ENCODE measurements around the gene TPD52L1. TPM values are rescaled to one million over a fixed set of nuclear protein-coding genes. Genes with fewer than 3 reads are reported as not detected.
A peak's percentile ranks its signal among the peaks of the same experiment; 100 is the strongest.

Gene TPD52L1
- total and polyA plus RNA-seq, 2 experiments from 2014 or later = 5.1 to 12.3 TPM

DNA sequence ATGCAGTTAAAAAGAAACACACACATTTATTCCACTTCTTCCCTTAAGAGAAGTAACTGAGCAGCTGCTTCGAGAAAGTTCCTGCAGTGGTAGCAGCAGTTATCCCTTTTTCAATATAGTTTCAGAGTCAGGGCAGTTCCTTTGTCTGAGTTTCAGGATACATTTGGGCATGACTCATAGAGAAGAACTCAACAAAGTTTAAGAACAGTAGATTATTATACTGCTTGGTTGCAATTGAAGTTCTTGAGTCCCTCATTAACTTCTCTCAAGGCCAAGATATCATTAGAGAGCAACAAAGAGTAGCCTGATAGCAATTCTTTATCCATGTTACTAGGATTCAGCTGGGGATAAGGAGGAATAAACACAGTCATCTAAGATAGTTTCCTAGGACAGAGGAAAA, 54.4 kb downstream of the TPD52L1 start:
- Histone ChIP-seq H3K4me1 (ENCODE audit: insufficient read depth) (peaks cover 11% of the 10 kb centered on the region), H3K4me3 (no peak overlapping the region), H3K9me2 (ENCODE audit: insufficient read depth) (no peaks in the 10 kb centered on the region), H3K9ac (no peak overlapping the region), H3K79me2 (ENCODE audit: insufficient read depth) (no peaks in the 10 kb centered on the region), H3K9me3 (ENCODE audit: low read depth) (no peaks in the 10 kb centered on the region), H3K4me2 (ENCODE audit: unreplicated experiment) (no peak overlapping the region), H3K27ac (no peak overlapping the region), H3K36me3 (ENCODE audit: low read depth) (no peaks in the 10 kb centered on the region), H2AFZ (no peak overlapping the region), H3K27me3 (replicated peaks; ENCODE audit: insufficient read depth) (no peaks in the 10 kb centered on the region), H3F3A (ENCODE audit: insufficient read depth) (0 out of 2 replicates have a peak, but pooled peaks cover under 1% of the 10 kb centered on the region), H4K20me1 (ENCODE audit: insufficient read depth) (no peaks in the 10 kb centered on the region)
- DNase-seq = peak; percentile 40
- 71 to 83% methylated on average over 1 of the region's 1 CpG for WGBS, 2 experiments (ENCODE audit: low coverage in 1 of 2, low lambda C conversion rate in 2 of 2, missing lambda C conversion rate in 2 of 2)
- in situ Hi-C loops (cut with MboI) = no loop called here
- TF ChIP-seq EZH2phosphoT487 (IDR thresholded peaks at IDR 0.05; ENCODE audit: insufficient read depth, low read depth) (no peak), EZH2 (IDR thresholded peaks at IDR 0.05; ENCODE audit: insufficient read depth, poor library complexity, severe bottlenecking) (no peak)

GRCh38 chr6:125208625-125209249, 55.2 kb downstream of the TPD52L1 start:
- in situ Hi-C loops (cut with MboI) = no loop called here
- TF ChIP-seq EZH2 (IDR thresholded peaks at IDR 0.05; ENCODE audit: insufficient read depth, poor library complexity, severe bottlenecking) (no peak), EZH2phosphoT487 (IDR thresholded peaks at IDR 0.05; ENCODE audit: insufficient read depth, low read depth) (no peak)
- DNase-seq = no peak
- Histone ChIP-seq H3K9me2 (ENCODE audit: insufficient read depth) (no peaks in the 10 kb centered on the region), H3F3A (ENCODE audit: insufficient read depth) (no peaks in the 10 kb centered on the region), H3K4me1 (ENCODE audit: insufficient read depth) (0 out of 2 replicates have a peak, but pooled peaks cover 5% of the 10 kb centered on the region), H2AFZ (no peak overlapping the region), H4K20me1 (ENCODE audit: insufficient read depth) (no peaks in the 10 kb centered on the region), H3K9ac (no peak overlapping the region), H3K9me3 (ENCODE audit: low read depth) (no peaks in the 10 kb centered on the region), H3K4me3 (no peak overlapping the region), H3K79me2 (ENCODE audit: insufficient read depth) (no peaks in the 10 kb centered on the region), H3K27me3 (replicated peaks; ENCODE audit: insufficient read depth) (no peaks in the 10 kb centered on the region), H3K4me2 (ENCODE audit: unreplicated experiment) (no peak overlapping the region), H3K27ac (no peak overlapping the region), H3K36me3 (ENCODE audit: low read depth) (no peaks in the 10 kb centered on the region)
- 70 to 75% methylated on average over 5 of the region's 5 CpGs for WGBS, 2 experiments (ENCODE audit: low coverage in 1 of 2, low lambda C conversion rate in 2 of 2, missing lambda C conversion rate in 2 of 2)

GRCh38 chr6:125210667-125211066, 57.1 kb downstream of the TPD52L1 start:
- TF ChIP-seq EZH2phosphoT487 (IDR thresholded peaks at IDR 0.05; ENCODE audit: insufficient read depth, low read depth) = no peak
- H3K9ac ChIP-seq = no peak overlapping the region
- 0 out of 2 replicates have a peak, but pooled peaks cover 5% of the 10 kb centered on the region for H3K4me1 ChIP-seq (ENCODE audit: insufficient read depth)
- no peak overlapping the region for H3K4me2 ChIP-seq (ENCODE audit: unreplicated experiment)
- H3K79me2 ChIP-seq (ENCODE audit: insufficient read depth) = no peaks in the 10 kb centered on the region
- no peaks in the 10 kb centered on the region for H4K20me1 ChIP-seq (ENCODE audit: insufficient read depth)
- in situ Hi-C loops (cut with MboI) = no loop called here
- H2AFZ ChIP-seq = no peak overlapping the region
- H3K9me2 ChIP-seq (ENCODE audit: insufficient read depth) = no peaks in the 10 kb centered on the region
- no peak overlapping the region for H3K27ac ChIP-seq
- H3K9me3 ChIP-seq (ENCODE audit: low read depth) = no peaks in the 10 kb centered on the region
- H3K36me3 ChIP-seq (ENCODE audit: low read depth) = no peaks in the 10 kb centered on the region
- no peak overlapping the region for H3K4me3 ChIP-seq
- H3K27me3 ChIP-seq (replicated peaks; ENCODE audit: insufficient read depth) = no peaks in the 10 kb centered on the region
- H3F3A ChIP-seq (ENCODE audit: insufficient read depth) = no peaks in the 10 kb centered on the region
- DNase-seq = no peak
- WGBS, 2 experiments (ENCODE audit: low coverage in 1 of 2, low lambda C conversion rate in 2 of 2, missing lambda C conversion rate in 2 of 2) = 94 to 97% methylated on average over 3 of the region's 3 CpGs

- Histone ChIP-seq H3K4me3 (no peak overlapping the region), H3K79me2 (ENCODE audit: insufficient read depth) (no peaks in the 10 kb centered on the region), H3K27ac (no peak overlapping the region), H3K4me2 (ENCODE audit: unreplicated experiment) (no peak overlapping the region), H3K27me3 (replicated peaks; ENCODE audit: insufficient read depth) (no peaks in the 10 kb centered on the region), H3K9me3 (ENCODE audit: low read depth) (no peaks in the 10 kb centered on the region), H3F3A (ENCODE audit: insufficient read depth) (no peaks in the 10 kb centered on the region), H3K4me1 (ENCODE audit: insufficient read depth) (0 out of 2 replicates have a peak, but pooled peaks cover 5% of the 10 kb centered on the region), H4K20me1 (ENCODE audit: insufficient read depth) (no peaks in the 10 kb centered on the region), H2AFZ (no peak overlapping the region), H3K9ac (no peak overlapping the region), H3K36me3 (ENCODE audit: low read depth) (no peaks in the 10 kb centered on the region), H3K9me2 (ENCODE audit: insufficient read depth) (no peaks in the 10 kb centered on the region)
- DNase-seq = no peak
- TF ChIP-seq EZH2 (IDR thresholded peaks at IDR 0.05; ENCODE audit: insufficient read depth, poor library complexity, severe bottlenecking) (no peak), EZH2phosphoT487 (IDR thresholded peaks at IDR 0.05; ENCODE audit: insufficient read depth, low read depth) (no peak)
- in situ Hi-C loops (cut with MboI) = no loop called here
- 87% methylated on average over 6 of the region's 6 CpGs for WGBS, 2 experiments (ENCODE audit: low coverage in 1 of 2, low lambda C conversion rate in 2 of 2, missing lambda C conversion rate in 2 of 2)
These were observed 57.8 kb downstream of the TPD52L1 start for GRCh38 chr6:125211352-125211751.
